HK-2 (cell line): ENCODE results near the gene LGR5.

ENCODE experiments used
- DNase-seq: peaks from one replicate; pipeline ENCODE4 v3.0.0-alpha.2; 2018; ENCODE audit not compliant: unreplicated experiment

LGR5 gene, protein sequence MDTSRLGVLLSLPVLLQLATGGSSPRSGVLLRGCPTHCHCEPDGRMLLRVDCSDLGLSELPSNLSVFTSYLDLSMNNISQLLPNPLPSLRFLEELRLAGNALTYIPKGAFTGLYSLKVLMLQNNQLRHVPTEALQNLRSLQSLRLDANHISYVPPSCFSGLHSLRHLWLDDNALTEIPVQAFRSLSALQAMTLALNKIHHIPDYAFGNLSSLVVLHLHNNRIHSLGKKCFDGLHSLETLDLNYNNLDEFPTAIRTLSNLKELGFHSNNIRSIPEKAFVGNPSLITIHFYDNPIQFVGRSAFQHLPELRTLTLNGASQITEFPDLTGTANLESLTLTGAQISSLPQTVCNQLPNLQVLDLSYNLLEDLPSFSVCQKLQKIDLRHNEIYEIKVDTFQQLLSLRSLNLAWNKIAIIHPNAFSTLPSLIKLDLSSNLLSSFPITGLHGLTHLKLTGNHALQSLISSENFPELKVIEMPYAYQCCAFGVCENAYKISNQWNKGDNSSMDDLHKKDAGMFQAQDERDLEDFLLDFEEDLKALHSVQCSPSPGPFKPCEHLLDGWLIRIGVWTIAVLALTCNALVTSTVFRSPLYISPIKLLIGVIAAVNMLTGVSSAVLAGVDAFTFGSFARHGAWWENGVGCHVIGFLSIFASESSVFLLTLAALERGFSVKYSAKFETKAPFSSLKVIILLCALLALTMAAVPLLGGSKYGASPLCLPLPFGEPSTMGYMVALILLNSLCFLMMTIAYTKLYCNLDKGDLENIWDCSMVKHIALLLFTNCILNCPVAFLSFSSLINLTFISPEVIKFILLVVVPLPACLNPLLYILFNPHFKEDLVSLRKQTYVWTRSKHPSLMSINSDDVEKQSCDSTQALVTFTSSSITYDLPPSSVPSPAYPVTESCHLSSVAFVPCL

DNA sequence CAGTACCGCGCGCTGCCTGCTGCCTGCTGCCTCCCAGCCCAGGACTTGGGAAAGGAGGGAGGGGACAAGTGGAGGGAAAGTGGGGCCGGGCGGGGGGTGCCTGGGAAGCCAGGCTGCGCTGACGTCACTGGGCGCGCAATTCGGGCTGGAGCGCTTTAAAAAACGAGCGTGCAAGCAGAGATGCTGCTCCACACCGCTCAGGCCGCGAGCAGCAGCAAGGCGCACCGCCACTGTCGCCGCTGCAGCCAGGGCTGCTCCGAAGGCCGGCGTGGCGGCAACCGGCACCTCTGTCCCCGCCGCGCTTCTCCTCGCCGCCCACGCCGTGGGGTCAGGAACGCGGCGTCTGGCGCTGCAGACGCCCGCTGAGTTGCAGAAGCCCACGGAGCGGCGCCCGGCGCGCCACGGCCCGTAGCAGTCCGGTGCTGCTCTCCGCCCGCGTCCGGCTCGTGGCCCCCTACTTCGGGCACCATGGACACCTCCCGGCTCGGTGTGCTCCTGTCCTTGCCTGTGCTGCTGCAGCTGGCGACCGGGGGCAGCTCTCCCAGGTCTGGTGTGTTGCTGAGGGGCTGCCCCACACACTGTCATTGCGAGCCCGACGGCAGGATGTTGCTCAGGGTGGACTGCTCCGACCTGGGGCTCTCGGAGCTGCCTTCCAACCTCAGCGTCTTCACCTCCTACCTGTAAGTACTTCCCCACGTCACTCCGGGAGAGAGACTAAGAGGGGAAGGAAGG, at the start of gene LGR5:
Gene LGR5, plus strand, starts transcription at position 186 of the 732 bp plus-strand sequence. Its CDS starts 283 bp downstream, at position 469.
- DNase-seq: peak; percentile 29

DNA sequence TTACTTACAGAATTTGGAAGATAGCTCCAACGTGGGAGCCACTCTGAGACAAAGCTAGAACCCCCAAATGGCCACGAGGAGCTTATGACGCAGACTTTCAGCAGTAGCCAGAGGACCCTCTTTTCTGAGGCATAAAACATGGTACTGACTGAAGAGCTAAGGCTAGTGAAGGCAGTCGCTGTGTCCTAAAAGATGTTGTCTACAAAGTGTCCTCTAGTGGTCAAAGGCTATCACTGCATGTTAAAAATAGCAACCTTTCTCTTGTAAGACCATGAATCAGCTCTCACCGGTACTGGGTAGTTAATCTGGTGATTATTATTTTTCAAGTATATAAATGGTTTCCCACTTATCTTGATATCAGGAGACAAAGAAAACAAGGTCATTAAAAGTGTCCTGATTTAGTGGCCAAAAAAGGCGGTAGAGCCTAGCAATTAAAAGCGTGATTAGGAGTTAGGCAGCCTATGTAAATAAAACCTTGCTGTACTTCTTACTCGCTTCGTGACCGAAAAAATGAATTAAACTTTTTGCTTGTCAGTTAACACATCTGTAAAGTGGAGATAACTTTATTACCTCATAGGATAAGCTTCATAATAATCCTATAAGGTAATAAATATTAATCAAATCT, 47.0 kb upstream of the LGR5 start:
- peak; percentile 8 for DNase-seq

DNA sequence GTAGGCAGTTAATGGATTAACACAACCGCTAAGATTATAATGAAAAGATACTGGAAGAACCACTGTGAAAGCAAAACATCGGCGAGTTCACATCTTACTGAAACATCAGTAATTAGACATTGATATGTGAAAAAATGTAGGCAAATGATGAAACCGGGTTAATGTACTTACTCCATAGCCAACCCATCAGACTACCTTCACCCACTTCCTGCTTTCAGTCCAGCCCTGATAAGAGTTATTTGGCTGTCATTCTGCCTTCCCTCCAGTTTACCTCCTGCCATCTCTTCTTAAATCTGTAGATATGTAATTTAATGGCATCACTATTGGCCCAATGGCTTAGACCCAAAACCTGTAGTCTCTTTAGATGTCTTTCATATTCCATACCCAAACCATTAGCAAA, 46.0 kb upstream of the LGR5 start:
- no peak for DNase-seq

DNA sequence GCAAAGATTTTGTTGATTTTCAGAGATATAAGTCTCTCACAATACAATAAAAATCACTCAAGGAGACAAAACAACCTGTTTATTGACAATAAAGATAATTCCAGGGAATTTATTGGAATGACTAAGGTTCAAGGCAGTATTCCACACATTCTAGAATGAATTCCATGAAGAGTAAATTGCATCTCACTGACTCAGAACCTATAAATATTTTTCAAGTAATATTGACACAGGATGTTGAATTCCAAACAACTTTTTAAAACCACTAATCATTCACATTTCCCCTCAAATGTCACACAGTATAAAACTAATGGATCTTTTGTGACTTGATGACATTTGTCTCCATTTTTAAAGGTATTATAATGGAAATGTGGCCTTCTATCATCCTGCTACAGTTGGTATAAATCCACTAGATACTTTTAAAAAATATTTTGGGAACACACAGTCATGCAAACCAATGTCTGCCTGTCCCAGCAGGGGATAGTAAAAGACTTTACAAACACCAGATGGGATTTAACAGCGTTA, 42.1 kb upstream of the LGR5 start:
- no peak for DNase-seq

DNA sequence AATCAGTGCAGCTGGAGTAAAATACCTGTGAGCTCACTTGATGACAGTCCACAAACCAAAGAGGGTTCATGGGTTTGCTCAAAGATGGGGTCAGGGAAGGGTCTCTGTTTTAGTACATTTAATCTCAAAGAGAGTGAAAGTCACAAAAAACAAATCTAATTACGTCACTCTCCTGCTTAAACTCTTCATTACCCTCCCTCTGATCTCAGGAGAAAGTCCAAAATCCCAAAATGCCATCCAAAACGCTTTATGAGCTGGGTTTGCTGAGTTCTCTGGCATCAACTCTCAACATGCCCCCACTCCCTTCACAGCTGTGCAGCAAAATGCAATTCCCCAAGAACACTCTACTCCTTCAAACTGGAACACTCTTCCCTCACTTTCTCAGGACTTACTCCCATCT, 40.4 kb upstream of the LGR5 start:
- no peak for DNase-seq

DNA sequence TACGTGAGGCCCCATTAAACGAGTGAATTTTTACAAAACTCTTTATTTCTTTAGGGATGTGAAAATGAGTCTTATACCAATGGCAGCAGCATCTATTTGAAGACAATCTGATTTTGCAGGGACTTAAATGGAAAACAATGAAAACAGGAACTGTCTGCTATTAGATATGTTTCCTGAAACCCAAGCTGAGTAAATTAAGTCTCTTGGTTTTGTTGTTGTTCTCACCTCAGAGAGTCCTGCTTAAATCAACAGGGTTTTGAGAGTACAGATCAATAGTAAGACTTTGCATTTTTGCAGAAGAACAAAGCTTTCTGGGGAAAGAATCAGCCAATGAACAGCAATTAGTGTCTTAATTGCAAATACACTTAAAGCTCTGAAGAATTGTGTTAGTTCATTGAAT, 39.1 kb upstream of the LGR5 start:
- no peak for DNase-seq

DNA sequence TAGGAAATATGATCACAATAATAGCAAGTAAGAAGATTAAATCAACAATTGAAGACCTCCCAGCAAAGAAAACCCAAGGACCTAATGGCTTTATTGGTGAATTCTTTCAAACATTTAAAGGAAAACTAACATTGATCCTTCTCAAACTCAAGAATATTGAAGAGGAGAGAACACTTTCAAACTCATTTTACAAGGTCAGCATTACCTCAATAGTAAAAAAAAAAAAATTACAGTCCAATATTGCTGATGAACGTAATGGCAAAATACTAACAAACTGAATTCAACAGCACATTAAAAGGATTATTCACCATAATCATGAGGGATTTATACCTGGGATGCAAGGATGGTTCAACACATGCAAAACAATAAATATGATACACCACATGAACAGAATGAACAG, 33.7 kb upstream of the LGR5 start:
- DNase-seq: no peak

DNA sequence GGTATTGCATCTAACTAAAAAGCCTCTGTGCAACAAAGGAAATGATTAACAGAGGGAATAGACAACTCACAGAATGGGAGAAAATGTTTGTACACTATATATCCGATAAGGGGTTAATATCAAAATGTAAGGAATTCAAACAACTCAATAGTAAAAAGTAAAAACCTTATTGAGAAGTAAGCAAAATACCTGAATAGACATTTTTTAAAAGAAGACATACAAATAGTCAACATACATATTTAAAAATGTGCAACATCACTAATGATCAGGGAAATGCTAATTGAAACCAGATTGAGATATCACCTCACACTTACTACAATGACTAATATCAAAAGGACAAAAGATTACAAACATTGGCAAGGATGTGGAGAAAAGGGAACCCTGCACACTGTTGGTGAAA, 31.9 kb upstream of the LGR5 start:
- DNase-seq: no peak

DNA sequence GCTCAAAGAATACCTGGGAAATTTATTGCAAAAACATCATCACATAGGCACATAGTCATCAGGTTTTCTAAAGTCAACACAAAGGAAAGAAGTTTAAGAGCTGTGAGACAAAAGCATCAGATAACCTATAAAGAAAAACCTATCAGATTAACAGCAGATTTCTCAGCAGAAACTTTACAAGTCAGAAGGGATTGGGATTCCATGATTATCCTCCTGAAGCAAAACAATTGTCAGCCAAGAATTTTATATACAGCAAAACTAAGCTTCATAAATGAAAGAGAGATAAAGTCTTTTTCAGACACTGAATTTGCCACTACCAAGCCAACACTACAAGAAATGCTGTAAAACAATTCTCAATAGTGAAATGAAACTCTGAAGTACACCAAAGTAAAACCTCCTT, 28.8 kb upstream of the LGR5 start:
- no peak for DNase-seq

DNA sequence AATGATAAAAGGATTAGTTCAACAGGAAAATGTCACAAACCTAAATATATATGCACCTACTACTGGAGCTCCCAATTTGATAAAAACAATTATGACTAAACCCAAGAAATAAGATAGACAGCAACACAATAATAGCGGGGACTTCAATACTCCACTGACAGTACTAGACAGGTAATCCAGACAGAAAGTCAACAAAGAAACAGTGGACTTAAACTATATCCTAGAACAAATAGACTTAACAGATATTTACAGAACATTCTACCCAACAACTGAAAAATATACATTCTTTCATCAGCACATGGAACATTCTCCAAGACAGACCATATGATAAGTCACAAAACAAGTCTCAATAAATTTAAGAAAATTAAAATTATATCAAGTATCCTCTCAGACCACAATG, 28.0 kb upstream of the LGR5 start:
- DNase-seq: no peak

DNA sequence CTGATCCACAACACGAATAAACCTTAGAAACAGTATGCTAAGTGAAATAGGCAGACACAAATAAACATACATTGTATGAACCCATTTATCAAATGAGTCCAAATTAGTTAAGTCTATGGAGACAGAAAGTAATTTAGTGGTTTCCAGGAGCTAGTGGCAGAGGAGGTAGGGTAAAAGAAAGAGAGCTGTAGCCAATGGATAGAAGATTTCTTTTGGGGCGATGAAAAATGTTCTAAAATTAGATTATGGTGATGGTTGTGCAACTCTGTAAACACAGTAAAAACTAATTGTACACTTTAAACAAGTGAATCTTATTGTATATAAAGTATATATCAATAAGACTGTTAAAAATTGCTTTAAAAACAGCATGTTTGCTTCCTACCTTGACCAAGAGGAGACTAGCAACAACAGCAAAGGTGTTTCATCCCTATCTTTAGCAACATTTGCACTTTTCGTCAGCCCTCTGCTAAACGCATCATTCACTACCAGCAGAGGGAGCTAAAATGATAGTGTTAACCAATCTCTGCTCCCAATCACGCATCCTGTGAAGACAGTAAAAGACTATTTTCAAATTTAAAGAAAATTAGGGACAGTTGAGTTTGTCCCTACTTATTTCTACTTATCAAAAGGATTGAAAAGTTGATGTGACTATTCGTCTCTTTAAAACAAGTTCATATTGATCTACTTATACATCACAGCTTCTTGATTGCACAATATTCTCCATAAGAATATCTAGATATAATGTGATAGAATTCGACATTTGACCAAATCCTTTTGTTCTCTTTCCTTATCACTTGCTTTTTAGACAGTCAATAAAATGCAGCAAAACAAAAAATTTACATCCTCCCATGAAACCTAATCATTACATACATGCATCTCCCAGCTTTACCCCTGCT, 24.0 kb upstream of the LGR5 start:
- no peak for DNase-seq

DNA sequence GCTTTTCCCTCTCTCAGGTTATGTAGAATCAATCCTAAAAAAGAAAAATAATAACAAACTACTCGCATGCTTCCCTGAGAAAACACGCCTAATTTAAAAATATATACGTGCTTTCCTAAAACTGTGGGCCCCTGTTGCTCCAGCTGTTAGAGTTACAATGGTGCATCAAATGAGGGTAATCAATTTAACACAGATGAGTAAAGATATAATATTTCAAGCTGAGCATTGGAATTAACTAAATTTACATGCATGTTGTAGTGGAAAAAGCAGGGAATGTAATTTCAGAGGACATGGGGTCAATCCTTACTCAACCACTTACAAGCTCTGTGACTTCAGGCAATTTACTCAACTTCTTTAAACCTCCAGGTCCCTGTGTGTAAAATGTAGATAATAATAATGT, 22.4 kb upstream of the LGR5 start:
- no peak for DNase-seq

DNA sequence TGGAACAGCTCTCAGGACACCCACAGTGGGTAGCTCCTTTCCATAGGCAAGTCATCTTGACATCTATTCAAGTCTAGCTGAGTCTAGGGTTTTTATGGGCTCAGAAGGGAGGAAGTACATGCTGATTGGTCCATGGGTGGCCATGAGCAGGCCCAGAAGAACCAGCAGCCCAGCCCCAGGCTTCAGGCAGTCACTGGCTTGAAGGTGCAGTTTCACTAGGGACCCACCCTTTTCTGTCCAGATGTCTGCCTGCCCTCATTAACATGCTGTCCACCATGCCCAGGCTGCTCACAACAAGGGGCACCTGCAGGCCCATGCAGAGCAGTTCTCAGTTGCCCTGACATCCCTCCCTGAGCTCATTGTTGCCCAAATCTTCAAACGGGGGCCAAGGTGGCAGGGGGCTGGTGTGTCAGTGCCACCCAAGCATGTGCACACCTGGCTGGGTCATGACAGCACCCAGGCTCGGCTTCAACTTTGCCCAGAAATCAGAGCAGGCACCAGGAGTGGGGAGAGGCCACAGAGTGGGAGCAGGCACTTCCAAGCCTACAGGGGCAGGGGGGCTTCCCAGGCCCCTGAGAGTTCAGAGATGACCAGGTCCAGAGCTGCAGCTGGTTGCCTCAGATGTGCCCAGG, 18.7 kb upstream of the LGR5 start:
- DNase-seq: no peak

DNA sequence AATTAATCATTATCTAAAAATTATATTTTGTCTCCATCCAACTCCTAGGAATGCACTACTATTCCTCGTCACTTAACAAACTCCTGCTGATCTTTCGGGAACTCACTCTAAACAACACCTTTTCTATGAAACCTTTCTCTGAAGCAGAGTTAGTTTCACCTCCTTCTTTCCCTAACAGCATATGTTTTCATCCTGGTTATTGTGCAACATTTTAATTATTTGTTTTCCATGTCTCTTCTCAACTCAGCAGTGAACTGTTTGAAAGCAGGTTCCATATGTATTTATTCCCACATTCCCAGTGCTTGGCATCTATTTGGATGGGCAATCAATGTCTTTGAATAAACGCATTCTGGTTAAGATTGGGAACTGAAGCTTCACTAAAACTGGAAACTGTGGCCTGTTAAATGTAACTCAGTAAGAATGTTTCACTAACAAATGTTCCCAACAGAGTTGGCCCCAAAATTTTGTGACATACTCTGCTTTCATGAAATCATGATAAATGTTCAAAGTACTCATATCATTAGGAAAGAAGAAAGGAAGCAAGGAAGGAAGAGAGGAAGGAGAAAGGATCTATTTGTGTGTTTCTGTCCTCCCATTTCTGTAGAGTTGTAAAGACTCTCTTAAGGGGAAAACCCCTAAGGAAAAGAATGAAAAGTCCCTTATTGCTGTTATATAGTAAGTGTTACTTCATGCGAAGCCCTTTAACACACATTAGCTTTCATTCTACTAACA, 13.9 kb upstream of the LGR5 start:
- no peak for DNase-seq

DNA sequence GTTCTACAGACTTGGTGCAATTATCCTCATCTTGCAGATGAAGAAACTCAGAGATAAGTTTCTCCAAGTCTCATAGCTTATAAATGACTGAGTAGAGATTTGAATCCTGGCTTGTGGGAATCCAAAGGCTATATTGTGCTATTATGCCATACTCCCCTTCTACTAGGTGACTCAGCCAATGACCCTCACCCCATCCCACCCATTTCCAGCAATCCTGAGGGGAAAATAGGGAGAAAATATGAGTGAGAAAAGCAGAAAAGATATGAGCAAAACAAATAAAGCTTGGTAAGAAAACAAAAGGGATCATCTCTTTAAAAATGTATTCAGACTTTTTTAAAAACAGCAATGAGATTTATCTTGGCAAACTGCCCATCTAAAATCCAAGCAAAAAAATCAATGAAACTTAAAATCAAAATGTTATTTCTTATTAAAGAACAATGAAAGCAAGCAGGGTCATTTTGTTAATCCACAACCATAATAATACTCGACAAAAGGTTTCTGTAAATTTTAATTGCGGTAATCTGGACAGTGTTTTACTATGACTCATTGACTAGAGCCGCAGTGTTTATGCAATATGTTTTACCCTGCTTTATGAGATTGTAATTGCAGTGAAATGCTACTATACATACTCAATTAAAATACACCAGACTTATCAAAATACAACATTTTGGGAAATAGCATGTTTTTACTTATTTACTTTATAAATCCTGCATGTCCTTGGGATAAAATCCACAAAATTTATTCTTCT, 13.1 kb upstream of the LGR5 start:
- no peak for DNase-seq

DNA sequence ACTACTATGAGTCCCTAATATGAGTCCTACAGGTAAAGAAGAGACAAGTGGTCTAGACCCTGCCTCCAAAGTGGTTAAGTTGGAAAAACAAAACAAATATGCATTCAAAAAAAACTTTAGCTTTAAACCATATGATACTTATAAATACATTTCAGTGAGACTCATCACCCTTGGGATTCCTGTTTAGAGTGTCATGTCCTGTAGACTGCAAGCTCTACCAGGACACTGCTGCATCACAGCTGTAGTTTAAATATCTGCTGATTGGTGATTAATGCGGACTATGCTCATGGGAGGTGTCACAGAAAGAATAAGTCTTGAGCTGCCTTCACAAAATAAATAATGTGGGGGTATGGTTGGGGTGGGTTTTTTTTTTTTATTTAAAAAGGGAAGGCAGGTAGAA, 8.8 kb upstream of the LGR5 start:
- no peak for DNase-seq

DNA sequence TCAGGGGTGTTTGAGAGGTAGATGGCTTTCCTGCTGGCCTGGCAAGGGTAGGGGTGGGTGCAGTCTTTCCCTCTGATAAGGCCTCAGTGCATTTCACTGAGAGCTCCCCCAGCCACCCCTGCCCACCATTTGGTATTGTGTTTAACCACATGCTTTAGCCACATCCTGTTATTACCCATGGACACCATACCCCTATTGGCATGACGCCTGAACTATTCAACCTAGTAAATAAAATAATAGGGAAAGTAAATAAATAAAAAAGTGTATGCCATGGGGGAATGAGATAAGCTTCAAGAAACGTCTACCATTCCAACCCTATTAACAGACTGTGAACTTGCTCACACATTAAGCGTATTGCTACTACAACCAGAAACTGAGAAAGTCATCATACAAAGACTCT, 7.6 kb upstream of the LGR5 start:
- no peak for DNase-seq

DNA sequence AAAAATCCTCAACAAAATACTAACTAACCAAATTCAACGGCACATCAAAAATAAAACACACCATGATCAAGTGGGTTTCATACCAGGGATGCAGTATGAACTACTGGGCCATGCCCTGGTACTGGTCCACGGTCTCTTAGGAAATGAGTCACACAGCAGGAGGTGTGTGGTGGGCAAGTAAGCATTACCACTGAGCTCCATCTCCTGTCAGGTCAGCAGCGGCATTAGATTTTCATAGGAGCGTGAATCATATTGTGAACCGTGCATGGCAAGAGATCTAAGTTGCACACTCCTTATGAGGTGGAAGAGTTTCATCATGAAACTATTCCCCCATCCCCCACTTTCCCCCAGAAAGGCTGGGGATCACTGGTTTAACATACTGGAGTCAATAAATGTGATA, 6.7 kb upstream of the LGR5 start:
- no peak for DNase-seq

DNA sequence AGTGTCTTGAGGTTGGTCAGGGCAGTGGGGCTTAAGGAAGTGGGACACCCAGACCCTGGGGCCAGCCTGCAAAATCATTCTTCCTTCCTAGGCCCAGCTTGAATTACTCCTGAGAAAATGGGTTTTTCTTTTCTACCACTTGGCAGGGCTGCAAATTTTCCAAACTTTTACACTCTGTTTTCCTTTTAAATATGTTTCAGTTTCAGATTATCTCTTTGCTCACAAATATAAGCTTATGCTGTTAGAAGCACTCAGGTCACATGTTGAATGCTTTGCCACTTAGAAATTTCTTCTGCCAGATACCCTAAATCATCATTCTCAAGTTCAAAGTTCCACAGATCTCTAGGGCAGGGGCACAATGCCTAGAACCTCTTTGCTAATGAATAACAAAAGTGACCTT, 2.9 kb upstream of the LGR5 start:
- DNase-seq: no peak
